ENCODE results near the gene CNTN6.

The CNTN6 gene

GRCh38 chr3:1092771-1093170, at the start of gene CNTN6:
CNTN6 (plus strand) TSS chr3:1093024; CDS start chr3:1148009, 54,985 bp downstream.
- no peak for DNase-seq (ENCODE audit: low read depth, low spot score)

DNA sequence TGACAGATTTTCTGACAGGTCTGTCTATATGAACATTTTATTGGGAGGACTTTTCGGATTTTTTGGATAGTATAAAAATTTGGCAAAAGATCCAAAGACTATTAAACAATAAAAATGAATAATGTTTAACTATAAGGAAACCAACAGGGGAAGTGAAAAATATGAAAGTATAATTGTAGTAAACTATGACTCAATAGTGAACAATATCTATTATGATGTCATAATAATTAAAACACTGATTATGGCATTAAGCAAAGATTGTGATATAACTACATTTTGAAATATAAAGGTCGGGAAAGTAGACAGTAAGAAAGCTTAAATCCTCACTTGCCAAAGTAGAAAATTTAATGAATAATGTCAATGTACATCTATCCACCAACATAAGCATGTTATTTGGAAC, 44.3 kb upstream of the CNTN6 start:
- DNase-seq (ENCODE audit: low read depth, low spot score) = no peak

GRCh38 chr3:1055870-1056269, 37.0 kb upstream of the CNTN6 start:
- DNase-seq (ENCODE audit: low read depth, low spot score) = no peak

DNA sequence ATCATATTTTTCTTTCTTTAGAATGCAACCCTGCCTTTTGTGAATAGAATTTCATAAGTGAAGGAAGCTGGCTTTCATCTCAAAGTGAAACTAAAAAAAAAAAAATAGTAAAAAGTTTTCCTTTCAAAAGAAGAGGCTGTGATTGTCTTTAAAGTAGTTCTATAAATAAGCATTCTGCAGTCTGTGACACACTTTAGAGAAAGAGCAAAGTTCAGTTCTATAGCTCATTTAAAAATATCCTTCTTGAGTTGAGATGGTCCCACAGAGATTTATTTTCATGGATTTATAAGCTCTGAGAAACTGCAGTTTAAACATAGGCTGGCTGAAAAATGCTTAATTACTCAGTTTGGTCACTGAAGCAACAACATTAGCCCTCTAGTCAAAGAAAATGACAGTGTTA, 36.1 kb upstream of the CNTN6 start:
- no peak for DNase-seq (ENCODE audit: low read depth, low spot score)

- no peak for DNase-seq (ENCODE audit: low read depth, low spot score)
Observed at GRCh38 chr3:1057436-1057835, 35.4 kb upstream of the CNTN6 start.

DNA sequence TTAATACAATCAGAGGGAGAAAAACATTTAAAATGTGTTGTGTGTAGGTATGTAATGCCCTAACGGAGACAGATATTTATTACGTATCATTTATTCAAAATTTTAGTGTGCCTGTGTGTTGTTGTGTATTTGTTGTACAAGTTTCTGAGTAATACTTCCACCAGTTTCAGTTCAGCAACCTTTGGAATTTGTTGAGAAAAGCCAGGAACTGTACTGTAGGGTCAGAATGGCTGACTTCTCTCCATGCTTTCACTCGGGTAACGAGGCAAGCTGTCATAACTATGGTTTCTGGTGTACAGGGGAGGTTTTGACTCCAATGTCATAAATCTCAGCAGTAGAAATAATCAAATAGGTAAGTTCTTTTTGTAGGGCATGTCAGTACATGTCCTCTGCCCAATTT, 23.8 kb upstream of the CNTN6 start:
- DNase-seq (ENCODE audit: low read depth, low spot score) = no peak

GRCh38 chr3:1072041-1072440, 20.8 kb upstream of the CNTN6 start:
- no peak for DNase-seq (ENCODE audit: low read depth, low spot score)

DNA sequence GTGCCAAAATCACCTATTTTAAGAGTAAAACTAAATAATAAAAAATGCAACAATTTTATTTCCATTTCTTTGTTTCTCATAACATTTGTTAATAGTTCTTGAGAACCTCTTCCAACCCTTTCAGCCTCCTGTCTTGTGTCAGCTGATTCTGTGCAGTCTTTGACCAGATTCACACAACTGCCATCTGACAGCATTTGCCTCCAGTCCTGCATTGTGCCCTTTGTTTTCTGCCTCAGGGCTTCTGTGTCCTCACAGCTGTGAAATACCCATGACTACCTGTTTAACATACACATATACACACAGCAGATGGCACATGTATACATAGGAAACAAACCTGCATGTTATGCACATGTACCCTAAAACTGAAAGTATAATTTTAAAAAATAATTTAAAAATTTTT, 13.2 kb upstream of the CNTN6 start:
- DNase-seq (ENCODE audit: low read depth, low spot score) = no peak

- DNase-seq (ENCODE audit: low read depth, low spot score) = peak; percentile 1
Observed at GRCh38 chr3:1082108-1082507, 10.7 kb upstream of the CNTN6 start.

- DNase-seq (ENCODE audit: low read depth, low spot score) = peak; percentile 7
Observed at GRCh38 chr3:1087066-1087560, 5.7 kb upstream of the CNTN6 start.

DNA sequence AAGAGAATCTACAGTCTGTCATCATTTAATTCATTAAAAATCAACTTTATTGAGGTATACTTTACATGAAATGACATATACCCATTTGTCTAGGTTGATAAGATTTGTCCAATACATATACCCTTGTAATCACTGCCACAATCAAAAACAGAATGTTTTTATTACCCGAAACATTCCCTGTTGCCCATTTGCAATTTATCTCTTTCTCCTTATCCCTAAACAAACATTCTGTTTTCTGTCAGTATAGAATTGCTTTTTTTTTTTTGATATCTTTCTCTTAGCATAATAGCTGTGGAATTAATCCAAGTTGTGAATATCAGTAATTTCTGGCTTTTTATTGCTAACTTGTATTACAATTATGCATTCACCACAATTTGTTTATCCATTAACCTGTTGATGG, 4.3 kb upstream of the CNTN6 start:
- no peak for DNase-seq (ENCODE audit: low read depth, low spot score)

- DNase-seq (ENCODE audit: low read depth, low spot score) = no peak
Observed at GRCh38 chr3:1091286-1091685, 1.5 kb upstream of the CNTN6 start.

GRCh38 chr3:1092061-1092460, 763 bp upstream of the CNTN6 start:
- DNase-seq (ENCODE audit: low read depth, low spot score) = no peak

DNA sequence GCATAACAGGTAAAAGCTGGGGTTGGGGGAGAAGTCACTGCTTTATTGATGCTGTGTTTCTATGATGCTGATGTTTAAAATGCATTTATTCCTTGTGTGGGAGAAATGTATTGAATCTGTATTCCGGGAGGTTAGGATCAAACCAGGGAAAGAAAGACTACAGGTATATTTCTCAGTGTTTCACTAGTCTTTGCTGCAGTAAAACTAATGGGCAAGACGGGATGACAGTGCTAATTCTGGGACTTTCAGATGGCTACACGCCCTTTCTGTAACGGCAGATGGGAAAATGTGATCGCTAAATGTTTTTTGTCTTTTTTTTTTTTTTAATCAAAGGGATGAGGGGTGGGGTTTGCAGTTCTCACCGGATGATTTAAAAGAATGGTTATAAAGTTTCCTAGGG, 393 bp downstream of the CNTN6 start:
- DNase-seq (ENCODE audit: low read depth, low spot score) = no peak

- no peak for DNase-seq (ENCODE audit: low read depth, low spot score)
Observed at GRCh38 chr3:1103525-1103924, 10.7 kb downstream of the CNTN6 start.

GRCh38 chr3:1117843-1118473, 25.1 kb downstream of the CNTN6 start:
- no peak for DNase-seq (ENCODE audit: low read depth, low spot score)

- DNase-seq (ENCODE audit: low read depth, low spot score) = no peak
Observed at GRCh38 chr3:1131166-1131565, 38.3 kb downstream of the CNTN6 start.

- DNase-seq (ENCODE audit: low read depth, low spot score) = no peak
Observed at GRCh38 chr3:1135194-1135593, 42.4 kb downstream of the CNTN6 start.

- DNase-seq (ENCODE audit: low read depth, low spot score) = no peak
Observed at GRCh38 chr3:1138036-1138435, 45.2 kb downstream of the CNTN6 start.

DNA sequence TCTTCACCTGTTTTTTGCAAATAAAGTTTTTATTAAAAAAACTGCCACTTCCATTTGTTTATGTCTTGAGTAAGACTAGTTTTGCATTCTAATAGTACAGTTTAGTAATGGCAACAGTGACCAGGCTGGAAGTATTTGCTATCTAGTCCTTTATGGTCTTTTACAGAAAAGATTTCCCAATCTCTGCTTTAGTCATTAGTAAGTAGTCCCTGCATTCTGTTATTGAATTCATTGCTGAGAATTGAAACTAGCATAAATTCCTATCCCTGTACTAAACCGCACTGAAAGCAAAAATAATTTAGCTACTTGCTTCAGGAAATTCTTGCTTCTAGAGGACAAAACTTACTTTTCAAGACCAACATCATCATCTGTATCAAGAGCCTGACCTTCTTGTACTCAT, 46.2 kb downstream of the CNTN6 start:
- DNase-seq (ENCODE audit: low read depth, low spot score) = no peak

- no peak for DNase-seq (ENCODE audit: low read depth, low spot score)
Observed at GRCh38 chr3:1147326-1147725, 54.5 kb downstream of the CNTN6 start.

- DNase-seq (ENCODE audit: low read depth, low spot score) = no peak
Observed at GRCh38 chr3:1147819-1148218, 55.0 kb downstream of the CNTN6 start.

GRCh38 chr3:1164101-1164500, 71.3 kb downstream of the CNTN6 start:
- DNase-seq (ENCODE audit: low read depth, low spot score) = no peak

- DNase-seq (ENCODE audit: low read depth, low spot score) = no peak
Observed at GRCh38 chr3:1171320-1171719, 78.5 kb downstream of the CNTN6 start.

Measured in smooth muscle cell of the brain vasculature (primary cell).